Measurements from ENCODE around the gene GRK1.
"Not testable (repeated sequence)": the region's sequence is repeated elsewhere in the genome, so short reads cannot be mapped to it uniquely, and the experiment has no call there.

Gene GRK1

DNA sequence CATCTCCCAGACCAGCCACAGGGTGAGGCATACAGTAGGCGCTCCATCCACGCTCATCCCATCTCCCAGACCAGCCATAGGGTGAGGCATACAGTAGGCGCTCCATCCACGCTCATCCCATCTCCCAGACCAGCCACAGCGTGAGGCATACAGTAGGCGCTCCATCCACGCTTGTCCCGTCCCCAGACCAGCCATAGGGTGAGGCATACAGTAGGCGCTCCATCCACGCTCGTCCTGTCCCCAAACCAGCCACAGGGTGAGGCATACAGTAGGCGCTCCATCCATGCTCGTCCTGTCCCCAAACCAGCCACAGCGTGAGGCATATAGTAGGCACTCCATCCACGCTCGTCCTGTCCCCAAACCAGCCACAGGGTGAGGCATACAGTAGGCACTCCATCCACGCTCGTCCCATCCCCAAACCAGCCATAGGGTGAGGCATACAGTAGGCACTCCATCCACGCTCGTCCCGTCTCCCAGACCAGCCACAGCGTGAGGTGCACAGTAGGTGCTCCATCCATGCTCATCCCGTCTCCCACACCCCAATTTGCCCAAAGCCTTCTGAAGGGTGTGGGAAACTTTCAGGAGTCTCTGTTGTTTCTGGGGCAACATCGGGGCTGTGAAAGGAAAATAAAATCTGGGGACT lies 78.6 kb downstream of the GRK1 start:
- not testable (repeated sequence) for DNase-seq

DNA sequence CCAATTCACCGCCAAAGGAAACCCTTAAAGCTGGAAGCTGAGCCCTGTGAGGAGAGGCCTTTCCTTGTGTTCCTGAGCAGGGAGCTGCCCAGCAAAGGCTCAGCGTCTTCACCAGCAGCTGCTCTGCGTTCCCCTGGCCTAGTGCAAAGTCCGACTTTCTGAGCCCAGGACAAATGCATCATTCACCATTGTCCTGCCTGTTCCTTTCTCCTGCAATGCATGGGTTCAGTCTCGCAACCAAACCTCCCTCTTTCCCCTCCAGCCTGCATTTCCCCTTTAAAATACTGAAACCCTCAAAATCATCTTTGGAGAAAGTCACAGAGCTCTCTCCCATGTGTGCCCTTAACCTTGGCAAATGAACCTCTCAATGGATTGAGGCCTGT lies 79.1 kb downstream of the GRK1 start:
- no peak for DNase-seq

DNA sequence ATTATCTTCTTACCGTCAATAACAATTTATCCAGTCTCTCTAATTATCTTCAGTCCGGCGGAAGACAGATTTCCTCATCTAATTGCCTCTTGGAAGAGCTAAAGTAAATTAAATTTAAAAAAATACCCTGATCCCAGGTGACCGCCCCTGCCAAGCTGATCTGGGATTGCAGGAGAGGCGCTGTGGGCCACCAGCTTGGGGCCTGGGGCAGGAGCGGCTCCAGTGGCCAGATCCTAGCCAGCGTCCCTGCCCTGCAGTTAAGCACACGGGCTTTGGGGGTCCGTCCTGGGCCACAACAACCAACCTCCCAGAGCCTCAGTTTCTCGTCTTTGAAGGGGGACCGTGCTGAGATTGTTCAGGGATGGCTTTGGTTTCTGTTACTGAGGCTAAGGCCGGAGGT lies 79.7 kb downstream of the GRK1 start:
- no peak for DNase-seq

DNA sequence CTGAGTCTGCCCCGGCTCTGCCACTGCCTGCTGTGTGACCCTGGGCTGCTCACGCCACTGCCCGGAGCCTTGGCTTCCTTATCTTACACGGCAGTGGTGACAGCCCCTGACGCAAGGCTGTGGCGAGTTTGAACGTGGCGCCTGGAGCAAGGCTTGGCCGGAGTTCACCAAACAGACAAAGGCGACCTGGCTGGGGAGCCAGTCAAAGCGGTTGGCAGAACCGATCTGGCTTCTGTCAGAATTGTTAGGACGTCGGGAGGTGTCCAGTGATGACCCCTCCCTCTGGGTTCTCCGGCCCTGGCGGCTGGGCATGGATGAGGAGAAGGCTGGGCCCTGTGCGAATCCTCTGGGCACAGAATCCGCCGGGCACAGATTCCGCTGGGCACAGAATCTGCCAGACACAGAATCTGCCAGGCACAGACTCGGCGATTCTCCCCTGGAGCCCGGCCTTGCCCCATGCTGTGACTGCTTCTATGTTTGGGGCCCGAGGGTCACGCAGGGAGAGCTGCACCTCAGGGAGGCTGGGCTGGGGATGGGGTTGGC lies 80.3 kb downstream of the GRK1 start:
- no peak for DNase-seq

DNA sequence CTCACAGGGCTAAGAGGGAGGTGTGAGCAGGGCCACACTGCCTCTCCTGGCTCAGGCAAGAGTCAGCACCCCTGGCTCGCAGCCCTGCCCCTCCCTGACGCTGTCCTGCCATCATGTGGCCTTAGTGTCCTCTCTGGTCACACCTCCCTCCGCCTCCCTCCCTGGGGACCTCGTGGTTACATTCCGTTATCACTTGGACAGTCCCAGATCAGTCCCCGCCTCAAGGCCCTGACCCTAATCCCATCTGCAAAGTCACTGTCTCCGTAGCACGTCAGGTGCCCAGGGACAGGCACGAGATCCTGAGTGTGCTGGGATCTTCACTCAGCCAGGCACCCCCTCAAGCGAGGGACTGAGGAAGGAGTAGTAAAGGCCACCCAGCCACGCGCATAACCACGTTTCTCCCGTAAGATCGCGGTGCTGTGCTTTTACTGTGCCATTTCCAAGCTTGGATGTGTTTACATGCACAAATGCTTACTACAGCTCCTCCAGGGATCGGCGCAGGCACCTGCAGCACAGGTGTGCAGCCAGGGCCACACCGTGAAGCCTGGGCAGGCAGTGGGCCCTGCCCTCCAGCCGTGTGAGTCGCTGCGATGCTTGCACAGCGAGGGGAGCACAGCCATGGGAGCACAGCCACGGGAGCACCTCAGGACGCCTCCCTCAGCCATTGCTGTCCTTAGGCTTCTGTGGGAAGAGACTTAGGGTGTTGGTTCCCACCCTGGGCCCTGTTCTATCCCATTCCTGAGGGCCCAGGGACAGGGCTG lies 81.3 kb downstream of the GRK1 start:
- no peak for DNase-seq

DNA sequence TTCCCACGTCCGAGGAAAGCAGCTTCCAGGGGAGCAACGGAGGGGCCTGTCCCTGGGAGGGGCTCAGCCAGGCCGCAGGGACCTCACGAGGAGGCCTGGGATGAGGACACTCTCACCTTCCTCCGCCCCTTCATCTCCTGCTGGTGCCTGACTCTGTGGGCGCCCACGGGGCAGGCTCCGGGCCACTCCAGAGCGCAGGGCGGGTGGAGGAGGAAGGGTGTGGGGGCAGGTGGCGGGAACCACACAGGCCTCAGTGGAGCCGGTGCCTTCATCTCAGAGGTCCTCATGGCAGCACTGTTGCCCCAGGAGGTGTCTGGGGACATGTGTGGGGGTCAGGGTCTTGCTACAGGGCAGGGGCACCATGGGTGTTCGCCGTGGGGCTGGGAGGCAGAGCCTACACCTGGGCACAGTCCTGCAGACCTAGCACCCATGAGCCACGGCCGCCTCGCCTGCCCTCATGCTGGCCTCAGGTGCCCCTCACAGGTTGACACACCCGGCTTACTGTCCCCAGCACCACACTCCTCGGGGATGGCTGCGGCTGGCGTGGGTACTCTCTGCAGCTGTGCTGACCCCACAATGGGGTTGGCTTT lies 81.9 kb downstream of the GRK1 start:
- DNase-seq, result no peak

DNA sequence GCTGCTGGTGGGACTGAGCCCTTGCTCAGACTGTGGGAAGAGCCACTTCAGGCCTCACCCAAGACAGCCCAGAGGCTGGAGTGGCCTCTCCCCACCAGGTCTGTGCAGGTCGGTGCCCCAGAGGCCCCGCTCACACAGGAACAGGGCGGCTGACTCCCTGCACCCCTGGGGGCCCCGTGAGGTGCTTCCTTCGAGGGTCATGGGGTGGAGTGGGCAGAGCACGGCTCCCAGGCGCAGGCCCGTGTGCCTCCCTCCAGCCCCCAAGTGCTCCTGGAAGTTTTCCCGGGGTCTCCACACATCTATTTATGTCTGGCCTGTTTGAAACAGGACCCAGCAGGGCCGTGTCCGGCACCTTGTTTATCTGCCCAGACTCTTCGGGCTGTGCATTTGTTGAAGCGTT lies 82.5 kb downstream of the GRK1 start:
- no peak for DNase-seq

DNA sequence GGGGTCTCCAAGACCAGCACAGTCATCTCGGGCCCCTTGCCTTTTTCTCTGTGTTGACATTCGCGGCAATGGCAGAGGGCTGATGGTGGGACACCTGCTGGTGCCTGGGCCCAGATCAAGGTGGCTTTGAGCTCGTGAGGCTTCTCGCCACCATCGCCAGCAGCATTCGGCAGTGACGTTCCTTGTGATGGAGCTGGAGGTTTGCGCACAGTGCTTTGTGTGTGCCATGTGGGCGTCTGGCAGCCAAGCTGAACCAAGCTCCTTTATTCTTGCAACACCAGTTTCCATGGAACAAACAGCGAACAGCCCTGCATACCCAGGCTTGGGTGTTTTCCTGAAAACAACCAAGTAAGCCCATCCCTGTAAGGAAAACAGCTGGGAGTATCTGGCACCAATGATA lies 82.9 kb downstream of the GRK1 start:
- DNase-seq, result no peak

DNA sequence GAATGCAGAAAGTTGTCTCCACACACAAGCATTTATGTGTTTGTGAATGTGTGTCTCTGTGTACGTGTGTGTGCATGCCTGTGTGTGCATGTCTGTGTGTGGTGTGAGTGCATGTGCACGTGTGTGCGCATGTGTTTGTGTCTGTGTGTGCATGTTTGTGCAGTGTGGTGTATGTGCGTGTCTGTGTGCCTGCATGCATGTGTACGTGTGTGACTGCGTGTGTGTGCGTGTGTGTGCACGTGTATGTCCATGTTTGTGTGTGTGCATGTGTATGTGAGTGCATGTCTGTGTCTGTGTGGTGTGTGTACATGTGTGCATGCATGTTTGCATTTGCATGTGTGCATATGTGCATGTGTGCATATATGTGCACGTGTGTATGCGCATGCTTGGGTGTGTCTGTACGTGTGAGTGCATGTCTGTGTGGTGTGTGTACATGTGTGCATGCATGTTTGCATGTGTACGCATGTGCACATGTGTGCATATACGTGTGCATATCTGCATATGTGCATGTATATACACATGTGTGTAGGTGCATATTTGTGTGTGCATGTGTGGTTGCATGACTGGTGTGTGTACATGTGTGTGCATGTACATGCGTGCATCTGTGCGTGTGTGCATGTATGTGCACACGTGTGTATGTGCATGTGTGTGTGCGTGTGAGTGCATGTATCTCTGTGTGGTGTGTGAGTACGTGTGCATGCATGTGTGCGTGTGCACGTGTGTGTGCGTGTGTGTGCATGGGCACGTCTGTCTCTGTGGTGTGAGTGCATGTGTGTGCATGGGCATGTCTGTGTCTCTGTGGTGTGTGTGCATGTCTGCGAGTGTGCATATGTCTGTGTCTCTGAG lies 83.8 kb downstream of the GRK1 start:
- no peak for DNase-seq

DNA sequence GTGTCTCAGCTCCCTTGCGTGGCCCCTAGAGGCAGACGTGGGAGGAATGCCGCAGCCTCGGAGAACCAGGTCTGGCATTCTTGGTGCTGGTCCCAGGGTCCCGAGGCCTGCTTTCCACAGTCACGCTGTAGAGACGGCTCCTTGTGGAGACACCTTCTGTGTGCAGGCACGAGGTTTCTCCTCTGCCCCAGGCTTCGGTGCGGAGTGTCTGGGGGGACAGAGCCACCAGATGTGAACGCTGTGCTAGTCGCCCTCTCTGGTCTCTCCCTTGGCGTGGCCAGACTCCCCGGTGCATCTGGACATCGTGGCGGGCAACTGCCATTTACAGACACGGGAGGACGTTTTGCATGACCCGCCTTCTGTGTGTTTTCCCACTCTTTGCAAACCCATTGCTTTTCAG lies 84.5 kb downstream of the GRK1 start:
- no peak for DNase-seq

DNA sequence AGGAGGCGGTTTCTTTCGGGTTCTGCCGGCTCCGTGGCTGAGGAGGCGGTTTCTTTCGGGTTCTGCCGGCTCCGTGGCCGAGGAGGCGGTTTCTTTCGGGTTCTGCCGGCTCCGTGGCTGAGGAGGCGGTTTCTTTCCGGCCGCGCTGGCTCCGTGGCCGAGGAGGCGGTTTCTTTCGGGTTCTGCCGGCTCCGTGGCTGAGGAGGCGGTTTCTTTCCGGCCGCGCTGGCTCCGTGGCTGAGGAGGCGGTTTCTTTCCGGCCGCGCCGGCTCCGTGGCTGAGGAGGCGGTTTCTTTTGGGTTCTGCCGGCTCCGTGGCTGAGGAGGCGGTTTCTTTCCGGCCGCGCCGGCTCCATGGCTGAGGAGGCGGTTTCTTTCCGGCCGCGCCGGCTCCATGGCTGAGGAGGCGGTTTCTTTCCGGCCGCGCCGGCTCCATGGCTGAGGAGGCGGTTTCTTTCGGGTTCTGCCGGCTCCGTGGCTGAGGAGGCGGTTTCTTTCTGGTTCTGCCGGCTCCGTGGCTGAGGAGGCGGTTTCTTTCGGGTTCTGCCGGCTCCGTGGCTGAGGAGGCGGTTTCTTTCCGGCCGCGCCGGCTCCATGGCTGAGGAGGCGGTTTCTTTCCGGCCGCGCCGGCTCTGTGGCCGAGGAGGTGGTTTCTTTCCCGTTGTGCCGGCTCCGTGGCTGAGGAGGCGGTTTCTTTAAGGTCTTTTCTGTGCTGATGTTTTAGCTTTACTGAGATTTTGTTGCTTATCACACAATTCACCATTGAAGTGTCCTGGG lies 85.4 kb downstream of the GRK1 start:
- DNase-seq, result not testable (repeated sequence)

DNA sequence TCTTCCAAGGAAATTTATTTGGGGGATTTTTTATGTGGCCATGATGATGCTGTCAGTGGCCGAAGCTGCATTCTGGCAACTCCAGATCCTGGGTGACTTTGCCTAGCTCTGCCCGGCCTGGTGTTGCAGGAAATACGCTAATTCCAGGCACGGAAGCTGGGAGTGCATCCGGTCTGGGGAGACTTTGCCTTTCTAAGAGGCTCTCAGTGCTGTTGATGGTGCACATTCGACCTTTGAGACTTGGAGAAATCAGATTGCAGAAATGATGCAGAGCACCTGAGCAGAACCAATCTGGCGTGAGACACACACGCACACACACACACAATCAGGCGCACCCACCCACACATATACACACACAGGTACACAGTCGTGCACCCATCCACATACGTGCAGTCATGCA lies 86.2 kb downstream of the GRK1 start:
- no peak for DNase-seq

DNA sequence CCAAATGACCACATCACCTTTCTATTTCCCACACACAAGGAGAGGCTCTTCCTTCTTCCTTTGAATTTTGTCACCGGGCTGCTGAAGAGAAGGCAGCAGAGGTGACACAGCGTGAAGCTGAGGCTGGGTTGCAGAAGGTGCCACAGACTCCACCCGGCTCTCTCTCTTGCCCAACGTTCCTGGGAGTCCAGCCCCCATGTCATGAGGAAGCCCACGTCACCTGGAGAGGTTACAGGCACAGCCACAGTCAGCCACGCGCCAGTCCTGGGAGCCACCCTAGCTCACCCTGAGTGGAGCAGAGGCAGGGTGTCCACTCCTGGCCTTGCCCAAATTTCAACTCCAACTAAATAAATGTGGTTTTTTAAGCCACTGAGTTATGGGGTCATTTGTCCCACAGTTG lies 87.2 kb downstream of the GRK1 start:
- no peak for DNase-seq

DNA sequence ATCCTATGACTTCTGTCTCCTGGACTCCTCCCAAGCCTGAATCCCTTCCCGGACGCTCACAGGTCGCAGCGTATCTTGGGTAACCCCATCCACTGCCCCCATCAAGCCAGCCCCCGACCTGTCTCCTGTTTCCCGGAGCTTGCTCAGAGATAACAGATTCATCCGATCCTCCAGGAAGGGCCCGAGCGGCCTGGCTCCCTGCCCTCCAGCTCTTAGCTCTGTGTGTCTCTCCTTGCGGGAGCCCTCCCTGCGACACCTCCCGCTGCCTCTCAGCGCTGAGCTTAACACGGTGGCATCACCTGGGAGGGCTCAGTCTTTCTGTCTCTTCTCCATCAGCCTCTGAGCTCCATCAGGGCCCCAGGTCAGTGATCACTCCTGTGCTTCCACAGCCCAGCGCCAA lies 87.7 kb downstream of the GRK1 start:
- no peak for DNase-seq

DNA sequence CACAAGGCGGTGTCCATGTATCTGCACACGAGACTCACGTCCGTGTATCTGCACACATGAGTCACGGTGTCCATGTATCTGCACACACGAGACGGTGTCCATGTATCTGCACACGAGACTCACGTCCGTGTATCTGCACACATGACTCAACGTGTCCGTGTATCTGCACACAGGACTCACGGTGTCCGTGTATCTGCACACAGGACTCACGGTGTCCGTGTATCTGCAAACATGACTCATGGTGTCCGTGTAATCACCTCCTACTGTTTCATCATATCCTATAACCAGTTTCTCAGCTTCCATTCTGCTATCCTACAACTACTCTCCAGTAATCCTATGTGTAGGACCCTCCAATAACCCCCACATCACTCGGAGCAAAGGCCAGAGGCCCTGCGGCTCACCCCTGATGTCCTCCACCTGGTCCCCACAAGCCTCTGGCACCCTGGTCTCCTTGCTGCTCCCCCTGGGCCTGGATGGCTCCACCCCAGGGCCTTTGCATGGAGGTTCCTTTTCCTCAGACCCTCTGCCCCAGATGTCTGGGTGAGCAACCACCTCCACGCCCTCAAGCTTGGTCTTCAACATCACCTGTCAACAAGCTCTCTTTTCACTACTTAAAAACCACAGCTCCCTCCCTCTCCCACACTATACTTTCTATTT lies 89.5 kb downstream of the GRK1 start:
- no peak for DNase-seq

DNA sequence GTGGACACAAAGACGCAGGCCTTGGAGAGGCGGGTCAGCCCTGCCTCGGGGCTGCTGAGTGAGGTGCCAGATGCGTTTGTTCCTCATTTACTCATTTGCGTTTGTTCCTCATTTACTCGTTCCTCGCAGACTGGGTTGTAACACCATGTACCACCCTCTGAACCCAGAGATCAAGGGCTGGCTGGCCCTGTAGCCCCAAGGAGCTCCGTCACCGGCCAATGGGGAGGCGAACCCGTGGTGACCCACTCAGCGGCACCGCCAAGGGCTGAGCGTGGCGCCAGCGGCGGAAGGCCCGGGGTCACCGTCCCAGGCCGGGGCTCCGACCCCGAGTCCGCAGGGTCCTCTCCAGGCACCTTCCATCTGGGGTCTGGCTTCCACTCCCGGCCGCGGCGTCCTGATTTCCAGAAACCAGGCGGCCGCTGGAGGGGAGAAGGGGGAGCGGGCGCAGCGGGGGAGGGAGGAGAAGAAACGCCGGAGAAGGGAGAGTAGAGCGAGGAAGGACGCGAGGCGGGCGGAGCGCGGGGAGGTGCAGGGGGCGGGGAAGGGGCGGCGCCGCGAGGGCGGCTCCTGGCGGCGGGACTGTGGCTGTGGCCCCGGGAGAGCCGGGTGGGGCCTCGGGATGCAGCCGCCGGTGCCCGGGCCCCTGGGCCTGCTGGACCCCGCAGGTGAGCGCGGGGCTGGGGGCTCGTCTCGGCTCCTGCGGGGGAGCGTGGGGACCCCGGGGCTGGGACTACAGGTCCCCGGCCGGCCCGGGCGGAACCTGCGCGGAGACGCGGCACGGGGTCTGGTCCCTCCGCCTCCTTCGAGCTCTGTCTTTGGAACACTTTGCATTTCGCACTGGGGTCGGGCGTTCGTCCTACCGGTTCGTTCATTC lies 91.9 kb downstream of the GRK1 start, which contains the start of gene TMEM255B:
TSS of gene TMEM255B (plus strand) at position 576 of the 874 bp plus-strand sequence. CDS start at position 620, 44 bp downstream.
- peak; percentile 52 for DNase-seq

DNA sequence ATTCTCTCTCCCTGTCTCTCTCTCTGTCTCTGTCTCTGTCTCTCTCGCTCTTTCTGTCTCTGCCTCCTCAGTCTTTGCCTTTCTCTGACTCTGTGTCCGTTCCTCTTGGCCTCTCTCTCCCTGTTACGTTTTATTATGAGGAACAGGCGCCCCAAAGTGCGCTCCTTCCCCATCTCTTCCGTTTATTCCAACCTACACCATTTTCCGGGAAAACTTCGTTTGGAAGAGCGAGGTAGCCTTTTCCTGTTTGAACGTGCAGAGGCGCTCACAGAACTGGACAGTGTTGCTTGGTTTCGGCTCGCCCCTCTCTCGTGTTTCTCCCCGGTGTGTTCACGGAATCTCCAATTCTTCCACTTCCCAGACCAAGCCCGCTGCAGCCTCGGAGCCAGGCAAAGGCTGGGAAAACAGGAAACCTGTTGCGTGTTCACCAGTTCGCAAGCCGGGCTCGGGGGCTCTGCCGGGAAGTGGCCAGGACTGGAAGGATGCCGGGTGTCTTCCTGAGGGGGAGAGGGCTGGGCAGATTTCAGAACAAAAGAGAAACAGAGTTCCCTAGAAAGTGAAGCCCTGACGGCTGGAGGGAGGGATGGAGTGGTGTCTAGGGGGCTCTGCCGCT lies 92.6 kb downstream of the GRK1 start:
- no peak for DNase-seq

DNA sequence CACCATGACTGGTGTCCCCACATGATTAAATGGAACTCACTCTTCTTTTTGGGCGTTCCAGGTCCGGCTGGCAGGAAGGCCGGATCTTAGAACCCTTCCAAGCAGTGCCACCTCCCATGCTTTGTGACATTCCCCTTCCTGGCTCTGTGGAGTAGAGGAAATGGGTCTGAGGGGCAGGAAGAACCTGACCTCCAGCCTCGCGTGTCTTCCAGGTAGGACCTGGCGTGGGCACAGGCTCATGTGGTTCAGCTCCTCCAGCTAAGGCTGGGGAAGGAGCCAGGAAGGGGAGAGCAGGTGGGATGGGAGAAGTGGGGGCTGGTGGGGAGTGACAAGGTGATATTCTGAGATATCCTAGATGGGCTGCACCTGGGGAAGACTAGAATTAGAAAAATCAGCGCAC lies 94.1 kb downstream of the GRK1 start:
- no peak for DNase-seq

DNA sequence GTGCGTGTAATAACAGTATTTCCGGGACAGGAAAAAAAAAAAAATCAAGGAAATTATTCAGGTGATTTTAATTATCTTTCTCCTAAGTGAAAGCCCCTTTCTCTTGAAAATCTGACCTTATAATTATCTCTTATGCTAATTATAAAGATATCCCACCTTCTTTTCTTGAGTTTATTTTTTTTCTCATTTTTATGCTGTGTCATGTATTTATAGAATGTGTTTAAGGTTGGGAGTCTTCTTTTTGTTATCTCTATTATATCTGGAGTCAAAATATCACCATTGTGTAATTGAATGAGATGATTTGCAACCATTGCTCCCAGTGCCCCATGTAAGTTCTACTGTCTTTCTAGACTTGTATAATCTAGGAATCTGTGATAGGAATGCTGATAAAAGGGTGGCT lies 95.1 kb downstream of the GRK1 start:
- DNase-seq, result no peak

DNA sequence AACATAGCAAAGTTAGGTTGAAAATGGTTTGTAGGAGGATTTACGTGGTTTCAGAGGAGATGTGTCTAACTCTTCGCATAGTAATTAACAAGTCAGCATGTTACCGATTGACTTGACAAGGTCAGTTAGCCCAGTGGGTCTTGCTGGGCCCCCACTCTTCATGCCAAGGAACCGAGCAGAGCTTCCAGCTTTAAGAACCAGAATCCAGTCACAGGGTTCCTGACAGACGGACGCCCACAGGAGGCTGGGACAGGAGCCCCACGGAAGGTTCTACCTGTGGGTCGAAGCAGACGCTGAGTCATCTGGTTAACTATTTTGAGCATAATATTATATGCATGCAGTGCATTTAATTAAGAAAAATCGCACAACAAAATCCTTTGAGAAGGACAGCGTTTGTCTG lies 95.5 kb downstream of the GRK1 start:
- no peak for DNase-seq
